ENCODE measurements around the gene APOE. TPM values are rescaled to one million over a fixed set of nuclear protein-coding genes. Genes with fewer than 3 reads are reported as not detected.

APOE gene
- total and polyA plus RNA-seq, 2 of the 13 experiments (the other 11 are each of a cell fraction or from before 2014, with no cell fraction given), result 1,328 to 1,470 TPM

GRCh38 chr19:44903602-44904425 lies 1.8 kb upstream of the APOE start (continued):
- TF ChIP-seq GPN1 (CRISPR knock-in tag; IDR thresholded peaks at IDR 0.05; ENCODE audit: borderline replicate concordance) (no peak), MYPOP (CRISPR knock-in tag; IDR thresholded peaks at IDR 0.05) (peak; percentile 68; the same call in 1 of the 2 replicates), NR2F6 (IDR thresholded peaks at IDR 0.05) (peak; percentile 93), NR2F6 (CRISPR knock-in tag; IDR thresholded peaks at IDR 0.05) (peak; percentile 94), ZNF354B (CRISPR knock-in tag; IDR thresholded peaks at IDR 0.05) (no peak), ZSCAN9 (CRISPR knock-in tag; IDR thresholded peaks at IDR 0.05; ENCODE audit: borderline replicate concordance) (no peak), IRX3 (CRISPR knock-in tag; IDR thresholded peaks at IDR 0.05; ENCODE audit: borderline replicate concordance, low read depth) (peak; percentile 70; the same call in 1 of the 2 replicates), ZNF3 (CRISPR knock-in tag; IDR thresholded peaks at IDR 0.05) (no peak), EEA1 (CRISPR knock-in tag; IDR thresholded peaks at IDR 0.05; ENCODE audit: borderline replicate concordance) (0 out of 2 replicates have a peak, but pooled peaks have one; percentile 37), ZNF225 (CRISPR knock-in tag; IDR thresholded peaks at IDR 0.05) (0 out of 2 replicates have a peak, but pooled peaks have one; percentile 16), ZMYM3 (CRISPR knock-in tag; IDR thresholded peaks at IDR 0.05) (peak; percentile 88), RBFOX2 (IDR thresholded peaks at IDR 0.05; ENCODE audit: low read depth, low read length) (peak; percentile 64), HMG20B (CRISPR knock-in tag; conservative IDR thresholded peaks at IDR 0.05) (no peak), ZNF335 (CRISPR knock-in tag; IDR thresholded peaks at IDR 0.05) (0 out of 2 replicates have a peak, but pooled peaks have one; percentile 33), ZNF281 (CRISPR knock-in tag; IDR thresholded peaks at IDR 0.05; ENCODE audit: borderline replicate concordance) (peak; percentile 97), CBX1 (IDR thresholded peaks at IDR 0.05; ENCODE audit: low read depth) (no peak), ZNF160 (CRISPR knock-in tag; IDR thresholded peaks at IDR 0.05) (0 out of 2 replicates have a peak, but pooled peaks have one; percentile 34), ZNF362 (CRISPR knock-in tag; IDR thresholded peaks at IDR 0.05; ENCODE audit: borderline replicate concordance) (peak; percentile 71; the same call in 1 of the 2 replicates)
- TF ChIP-seq, protein P1, sequence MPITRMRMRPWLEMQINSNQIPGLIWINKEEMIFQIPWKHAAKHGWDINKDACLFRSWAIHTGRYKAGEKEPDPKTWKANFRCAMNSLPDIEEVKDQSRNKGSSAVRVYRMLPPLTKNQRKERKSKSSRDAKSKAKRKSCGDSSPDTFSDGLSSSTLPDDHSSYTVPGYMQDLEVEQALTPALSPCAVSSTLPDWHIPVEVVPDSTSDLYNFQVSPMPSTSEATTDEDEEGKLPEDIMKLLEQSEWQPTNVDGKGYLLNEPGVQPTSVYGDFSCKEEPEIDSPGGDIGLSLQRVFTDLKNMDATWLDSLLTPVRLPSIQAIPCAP (CRISPR knock-in tag; IDR thresholded peaks at IDR 0.05; ENCODE audit: low read depth), result no peak
- TF ChIP-seq, protein P2, sequence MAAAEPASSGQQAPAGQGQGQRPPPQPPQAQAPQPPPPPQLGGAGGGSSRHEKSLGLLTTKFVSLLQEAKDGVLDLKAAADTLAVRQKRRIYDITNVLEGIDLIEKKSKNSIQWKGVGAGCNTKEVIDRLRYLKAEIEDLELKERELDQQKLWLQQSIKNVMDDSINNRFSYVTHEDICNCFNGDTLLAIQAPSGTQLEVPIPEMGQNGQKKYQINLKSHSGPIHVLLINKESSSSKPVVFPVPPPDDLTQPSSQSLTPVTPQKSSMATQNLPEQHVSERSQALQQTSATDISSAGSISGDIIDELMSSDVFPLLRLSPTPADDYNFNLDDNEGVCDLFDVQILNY (CRISPR knock-in tag; conservative IDR thresholded peaks at IDR 0.05), result no peak
- TF ChIP-seq, protein P3, sequence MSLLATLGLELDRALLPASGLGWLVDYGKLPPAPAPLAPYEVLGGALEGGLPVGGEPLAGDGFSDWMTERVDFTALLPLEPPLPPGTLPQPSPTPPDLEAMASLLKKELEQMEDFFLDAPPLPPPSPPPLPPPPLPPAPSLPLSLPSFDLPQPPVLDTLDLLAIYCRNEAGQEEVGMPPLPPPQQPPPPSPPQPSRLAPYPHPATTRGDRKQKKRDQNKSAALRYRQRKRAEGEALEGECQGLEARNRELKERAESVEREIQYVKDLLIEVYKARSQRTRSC (CRISPR knock-in tag; IDR thresholded peaks at IDR 0.05; ENCODE audit: low read depth), result 0 out of 2 replicates have a peak, but pooled peaks have one; percentile 63

All from HepG2 (cell line).